GM21619 (cell line): ENCODE results near the gene ABHD17A.

ENCODE experiments used
- ATAC-seq: cut with Tn5 transposase; IDR thresholded peaks from one replicate; pipeline ENCODE4 v1.9.1; 2021; ENCODE audit not compliant: unreplicated experiment

Gene ABHD17A

GRCh38 chr19:1885398-1886119 lies at the start of gene ABHD17A:
Gene ABHD17A (minus strand): TSS chr19:1885496. CDS start chr19:1881566, 3,930 bp downstream.
- ATAC-seq = peak; percentile 76

DNA sequence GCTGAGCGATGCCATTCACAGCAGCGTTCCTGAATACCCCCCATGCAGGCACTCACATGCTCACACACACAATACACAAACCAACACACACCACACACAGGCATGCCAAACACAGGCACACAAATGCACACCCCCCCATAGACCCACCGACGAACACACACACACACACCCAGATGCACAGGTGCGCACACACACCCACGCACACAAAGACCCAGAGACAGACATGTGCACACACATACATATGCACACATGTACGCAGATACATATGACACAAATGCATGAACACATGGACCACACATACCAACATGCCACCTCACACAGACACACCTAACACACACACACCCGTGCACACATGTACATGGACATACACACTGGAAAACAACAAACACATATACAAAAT lies 48.6 kb upstream of the ABHD17A start:
- ATAC-seq = no peak

- ATAC-seq = no peak
Measured at GRCh38 chr19:1933244-1933643, 47.9 kb upstream of the ABHD17A start.

- ATAC-seq = no peak
Measured at GRCh38 chr19:1932395-1932794, 47.1 kb upstream of the ABHD17A start.

DNA sequence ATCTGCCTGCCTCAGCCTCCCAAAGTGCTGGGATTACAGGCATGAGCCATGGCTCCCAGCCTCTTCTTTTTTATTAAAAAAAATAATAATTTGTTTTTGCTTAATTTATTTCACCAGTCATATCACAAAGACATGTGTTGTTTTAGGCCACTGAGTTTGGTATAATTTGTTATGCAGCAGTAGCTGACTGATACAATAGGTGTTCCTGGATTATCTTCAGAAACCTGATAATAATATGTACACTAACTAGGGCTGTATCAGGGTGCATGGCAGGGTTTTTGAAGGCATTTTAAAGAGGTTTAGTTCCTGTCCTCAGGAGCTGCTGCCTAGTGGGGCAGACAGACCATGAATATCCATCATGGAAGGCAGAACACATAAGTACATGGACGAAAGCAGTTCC lies 46.1 kb upstream of the ABHD17A start:
- no peak for ATAC-seq

DNA sequence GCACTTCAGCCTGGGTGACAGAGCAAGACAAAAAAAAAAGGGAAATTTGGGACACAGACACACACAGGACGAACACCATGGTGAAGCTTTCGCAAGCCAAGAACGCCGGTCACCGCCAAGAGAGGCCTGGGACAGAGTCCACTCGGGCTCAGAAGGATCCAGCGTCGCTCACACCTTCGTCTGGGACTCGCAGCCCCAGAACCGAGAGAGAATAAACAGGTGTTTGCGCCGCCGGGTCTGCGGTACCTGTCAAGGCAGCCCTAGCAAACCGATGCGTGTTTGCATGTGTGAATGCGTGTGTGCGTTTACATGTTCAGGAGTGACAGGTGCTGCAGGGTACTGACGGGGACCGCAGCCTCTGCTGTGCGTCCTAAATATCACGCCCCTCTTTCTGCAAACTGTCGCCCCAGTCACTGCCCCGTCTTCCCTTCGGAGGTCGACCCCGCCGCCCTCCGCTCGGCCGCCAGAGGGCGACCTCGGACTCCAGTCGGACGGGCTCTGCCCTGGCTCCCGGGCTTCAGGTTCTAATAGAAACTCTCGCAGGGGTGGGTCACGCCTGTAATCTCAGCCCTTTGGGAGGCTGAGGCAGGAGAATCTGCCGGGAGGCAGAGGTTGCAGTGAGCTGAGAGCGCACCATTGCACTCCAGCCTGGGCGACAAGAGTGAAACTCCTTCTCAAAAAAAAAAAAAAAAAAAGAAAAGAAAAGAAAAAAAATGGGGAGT lies 43.9 kb upstream of the ABHD17A start:
- peak; percentile 64 for ATAC-seq

DNA sequence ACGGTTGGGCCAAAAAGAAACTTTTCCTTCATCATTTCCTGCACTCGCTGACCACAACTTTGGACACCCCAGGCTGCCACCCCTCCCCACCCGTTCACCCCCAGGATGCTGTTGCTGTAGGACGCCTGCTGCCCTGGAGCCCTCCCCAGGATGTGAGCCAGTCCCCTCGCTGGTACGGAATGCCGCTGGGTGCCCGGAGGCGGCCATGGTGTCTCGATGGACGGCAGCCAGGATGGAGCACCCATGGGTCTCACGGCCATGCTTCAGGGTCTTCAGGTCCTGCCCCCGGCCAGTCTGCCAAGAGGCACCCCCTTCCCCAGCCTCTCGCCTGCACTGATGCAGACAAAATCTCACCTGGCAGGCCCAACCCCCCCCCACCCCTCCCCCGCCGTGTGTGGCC lies 40.2 kb upstream of the ABHD17A start:
- ATAC-seq = no peak

- ATAC-seq = no peak
Measured at GRCh38 chr19:1924320-1924961, 39.1 kb upstream of the ABHD17A start.

GRCh38 chr19:1923319-1923718 lies 38.0 kb upstream of the ABHD17A start:
- ATAC-seq = no peak

GRCh38 chr19:1922803-1923202 lies 37.5 kb upstream of the ABHD17A start:
- no peak for ATAC-seq

- ATAC-seq = no peak
Measured at GRCh38 chr19:1921825-1922224, 36.5 kb upstream of the ABHD17A start.

DNA sequence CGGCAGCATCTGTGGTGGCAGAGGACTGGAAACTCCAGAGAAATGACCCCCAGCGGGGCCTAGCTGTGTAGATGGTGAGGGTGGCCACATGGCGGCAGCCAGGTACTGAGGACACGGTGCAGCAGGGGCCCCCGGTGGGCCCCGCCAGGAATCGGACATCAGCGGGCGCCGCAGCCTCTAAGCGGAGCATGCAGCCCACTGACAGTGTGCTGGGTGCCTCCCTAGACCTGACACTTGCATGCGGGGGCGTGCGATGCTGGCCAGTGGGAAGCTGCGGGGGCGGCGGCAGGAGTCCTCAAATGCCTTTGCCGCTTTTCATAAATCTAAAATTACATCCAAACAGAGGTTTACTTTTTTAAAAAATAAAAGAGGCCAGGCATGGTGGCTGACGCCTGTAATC lies 36.0 kb upstream of the ABHD17A start:
- no peak for ATAC-seq

- no peak for ATAC-seq
Measured at GRCh38 chr19:1920644-1921043, 35.3 kb upstream of the ABHD17A start.

- ATAC-seq = no peak
Measured at GRCh38 chr19:1918975-1919374, 33.7 kb upstream of the ABHD17A start.

GRCh38 chr19:1917926-1918325 lies 32.6 kb upstream of the ABHD17A start:
- ATAC-seq = no peak

DNA sequence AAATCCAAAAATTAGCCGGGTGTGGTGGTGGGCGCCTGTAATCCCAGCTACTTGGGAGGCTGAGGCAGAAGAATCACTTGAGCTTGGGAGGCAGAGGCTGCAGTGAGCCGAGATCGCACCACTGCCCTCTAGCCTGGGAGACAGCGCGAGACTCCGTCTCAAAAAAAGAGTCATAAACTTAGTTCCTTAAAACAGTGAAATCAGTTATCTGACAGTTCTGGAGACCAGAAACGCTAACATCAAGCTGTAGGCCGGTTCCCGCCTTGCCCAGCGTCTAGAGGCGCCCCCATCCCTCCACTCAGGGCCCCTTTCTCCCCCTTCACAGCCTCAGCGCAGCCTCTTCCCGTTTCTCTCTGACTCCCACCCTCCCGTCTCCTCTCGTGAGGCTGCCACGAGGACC lies 31.9 kb upstream of the ABHD17A start:
- no peak for ATAC-seq

DNA sequence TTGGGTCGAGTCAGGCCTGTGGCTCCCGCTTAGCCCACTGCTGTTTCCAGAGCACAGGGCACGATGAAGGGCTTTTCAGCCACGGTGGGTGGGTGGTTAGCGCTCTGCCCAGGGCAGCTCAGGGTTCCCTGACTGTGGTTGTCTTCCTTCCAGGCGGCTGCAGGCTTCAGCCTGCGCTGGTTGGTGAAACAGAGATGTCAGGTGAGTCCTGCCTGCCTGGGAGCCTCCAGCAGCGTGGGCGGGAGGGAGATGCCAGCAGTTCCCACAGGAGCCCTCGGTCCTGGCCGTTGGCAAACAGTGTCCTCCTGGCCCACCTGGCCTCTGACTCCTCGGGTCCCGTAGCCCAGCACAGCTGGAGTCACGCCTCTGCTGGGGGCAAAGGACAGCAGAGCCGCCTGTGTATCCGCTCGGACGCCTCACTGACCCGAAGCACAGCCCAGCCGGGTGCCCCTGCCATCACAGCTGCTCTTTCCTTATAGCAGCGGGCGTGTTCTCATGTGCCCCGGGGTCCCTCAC lies 29.6 kb upstream of the ABHD17A start:
- no peak for ATAC-seq

DNA sequence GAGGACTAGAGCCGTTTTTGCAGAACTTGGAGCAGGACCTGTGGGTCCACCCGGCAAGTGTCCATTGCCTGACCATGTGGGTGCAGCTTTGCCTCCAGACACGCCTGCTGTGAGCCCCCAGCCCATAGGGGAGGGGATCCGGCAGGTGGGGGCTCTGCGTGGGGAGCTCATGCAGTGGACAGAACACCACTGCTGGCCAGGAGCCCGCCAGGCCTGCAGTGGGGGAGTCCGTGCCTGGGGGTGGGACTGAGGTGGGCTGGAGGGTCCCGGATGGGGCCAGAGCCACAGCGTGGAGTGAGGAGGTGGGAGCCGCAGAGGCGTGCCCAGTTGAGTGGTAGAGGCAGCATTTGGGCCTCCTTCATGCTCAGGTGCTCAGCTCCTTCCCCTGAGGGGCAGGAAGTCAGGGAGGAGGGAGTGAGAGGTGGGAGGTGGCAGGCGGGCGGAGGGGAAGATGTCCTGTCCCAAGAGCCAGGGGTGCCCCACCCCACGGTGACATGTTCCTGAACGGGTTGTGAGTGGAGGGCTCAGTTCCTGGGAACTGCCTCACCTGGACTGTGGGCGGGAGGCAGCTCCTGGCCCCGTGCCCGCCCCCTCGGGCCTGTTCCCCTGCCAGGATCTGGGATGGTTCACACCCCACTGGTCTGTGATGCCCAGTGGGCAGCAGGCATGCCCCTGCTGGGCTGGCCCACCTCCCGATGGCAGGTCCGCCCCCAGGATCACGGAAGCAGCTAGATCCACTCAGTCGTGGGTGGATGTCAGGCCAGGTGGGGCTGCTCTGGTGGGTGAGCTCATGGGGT lies 28.7 kb upstream of the ABHD17A start:
- ATAC-seq = no peak

GRCh38 chr19:1912760-1913505 lies 27.6 kb upstream of the ABHD17A start:
- ATAC-seq = no peak

DNA sequence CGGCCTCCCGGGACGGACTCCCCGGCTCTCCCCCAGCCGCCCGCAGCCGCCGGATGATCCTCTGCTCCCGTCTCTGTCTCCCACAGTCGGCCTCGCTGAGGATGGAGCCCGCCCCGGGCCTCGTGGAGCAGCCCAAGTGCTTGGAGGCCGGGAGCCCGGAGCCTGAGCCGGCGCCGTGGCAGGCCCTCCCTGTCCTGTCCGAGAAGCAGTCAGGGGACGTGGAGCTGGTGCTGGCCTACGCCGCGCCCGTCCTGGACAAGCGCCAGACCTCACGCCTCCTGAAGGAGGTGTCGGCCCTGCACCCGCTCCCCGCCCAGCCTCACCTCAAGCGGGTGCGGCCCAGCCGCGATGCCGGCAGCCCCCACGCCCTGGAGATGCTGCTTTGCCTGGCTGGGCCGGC lies 26.7 kb upstream of the ABHD17A start:
- ATAC-seq = no peak
